Gastroesophageal sphincter (tissue), 3 donors: ENCODE results near the gene TNFAIP2.

Experiments used
- CTCF ChIP-seq, 4 experiments: fragments of 200-600 bp in 2 of 4; fragments of 450-650 bp in 2 of 4; sonication (generic) in 1 of 4; IDR thresholded peaks; one replicate each; pipeline ENCODE4 v1.5.1; 2017 to 2019; ENCODE audit warnings: antibody characterized with exemption in 4 of 4, mild to moderate bottlenecking in 2 of 4, moderate library complexity in 2 of 4
- EP300 ChIP-seq: sonication (generic); formaldehyde crosslinking; IDR thresholded peaks from one replicate; pipeline ENCODE4 v1.6.1; 2017; ENCODE audit warnings: antibody characterized with exemption, mild to moderate bottlenecking
- POLR2A ChIP-seq, 2 donors: fragments of 450-650 bp; IDR thresholded peaks; one replicate each; pipeline ENCODE4 v1.6.1; 2017; ENCODE audit warnings: antibody characterized with exemption in 2 of 2, mild to moderate bottlenecking in 2 of 2, moderate library complexity in 1 of 2
- POLR2AphosphoS5 ChIP-seq: sonication (generic); formaldehyde crosslinking; IDR thresholded peaks from one replicate; pipeline ENCODE4 v1.6.1; 2017; ENCODE audit warnings: antibody characterized with exemption

GRCh38 chr14:103142026-103142425 is 18.8 kb downstream of the TNFAIP2 start:
- no peak for TF ChIP-seq CTCF (IDR thresholded peaks at IDR 0.05)
- TF ChIP-seq POLR2A (IDR thresholded peaks at IDR 0.05) = no peak
- no peak for TF ChIP-seq POLR2AphosphoS5
- TF ChIP-seq EP300 = no peak
